Fibroblast of mammary gland (primary cell): ENCODE results near the gene HERPUD2.
A peak's percentile ranks its signal among the peaks of the same experiment; 100 is the strongest.

Source experiments
- DNase-seq: peaks from one replicate; pipeline ENCODE4 v3.0.0-alpha.2; 2010; ENCODE audit warnings: low read depth
- H3K4me3 ChIP-seq: 2 replicates; pipeline ENCODE4 v1.5.1; 2011; ENCODE audit warnings: low read depth, mild to moderate bottlenecking, low read length, moderate library complexity; ENCODE audit not compliant: control insufficient read depth
- TF ChIP-seq, protein P1 (sequence below): conservative IDR thresholded peaks from 2 replicates; pipeline ENCODE4 v1.5.1; 2011; ENCODE audit warnings: low read depth, low read length, inconsistent platforms; ENCODE audit not compliant: control insufficient read depth, insufficient read depth

The HERPUD2 gene

DNA sequence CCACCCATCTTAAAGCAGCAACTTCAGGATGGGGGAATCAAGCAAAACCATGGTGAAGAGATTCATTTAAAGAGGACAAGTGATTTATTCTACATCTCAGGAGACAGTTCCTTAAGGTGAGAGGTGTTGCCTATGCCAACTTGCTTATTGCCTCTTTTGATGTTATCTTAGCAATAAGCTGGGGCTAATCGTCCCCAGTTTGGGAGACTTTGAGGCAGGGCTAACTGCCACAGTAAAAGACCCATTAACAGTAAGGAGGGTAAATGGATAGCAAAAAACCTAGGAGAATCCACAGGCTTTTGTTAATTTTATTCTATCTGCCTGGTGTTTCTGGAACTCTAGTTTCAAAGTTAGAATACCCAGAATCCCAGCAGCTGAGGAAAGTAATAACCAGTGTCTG lies 22.1 kb upstream of the HERPUD2 start:
- no peak overlapping the region for H3K4me3 ChIP-seq
- DNase-seq, result no peak
- TF ChIP-seq, protein P1, sequence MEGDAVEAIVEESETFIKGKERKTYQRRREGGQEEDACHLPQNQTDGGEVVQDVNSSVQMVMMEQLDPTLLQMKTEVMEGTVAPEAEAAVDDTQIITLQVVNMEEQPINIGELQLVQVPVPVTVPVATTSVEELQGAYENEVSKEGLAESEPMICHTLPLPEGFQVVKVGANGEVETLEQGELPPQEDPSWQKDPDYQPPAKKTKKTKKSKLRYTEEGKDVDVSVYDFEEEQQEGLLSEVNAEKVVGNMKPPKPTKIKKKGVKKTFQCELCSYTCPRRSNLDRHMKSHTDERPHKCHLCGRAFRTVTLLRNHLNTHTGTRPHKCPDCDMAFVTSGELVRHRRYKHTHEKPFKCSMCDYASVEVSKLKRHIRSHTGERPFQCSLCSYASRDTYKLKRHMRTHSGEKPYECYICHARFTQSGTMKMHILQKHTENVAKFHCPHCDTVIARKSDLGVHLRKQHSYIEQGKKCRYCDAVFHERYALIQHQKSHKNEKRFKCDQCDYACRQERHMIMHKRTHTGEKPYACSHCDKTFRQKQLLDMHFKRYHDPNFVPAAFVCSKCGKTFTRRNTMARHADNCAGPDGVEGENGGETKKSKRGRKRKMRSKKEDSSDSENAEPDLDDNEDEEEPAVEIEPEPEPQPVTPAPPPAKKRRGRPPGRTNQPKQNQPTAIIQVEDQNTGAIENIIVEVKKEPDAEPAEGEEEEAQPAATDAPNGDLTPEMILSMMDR, result no peak

DNA sequence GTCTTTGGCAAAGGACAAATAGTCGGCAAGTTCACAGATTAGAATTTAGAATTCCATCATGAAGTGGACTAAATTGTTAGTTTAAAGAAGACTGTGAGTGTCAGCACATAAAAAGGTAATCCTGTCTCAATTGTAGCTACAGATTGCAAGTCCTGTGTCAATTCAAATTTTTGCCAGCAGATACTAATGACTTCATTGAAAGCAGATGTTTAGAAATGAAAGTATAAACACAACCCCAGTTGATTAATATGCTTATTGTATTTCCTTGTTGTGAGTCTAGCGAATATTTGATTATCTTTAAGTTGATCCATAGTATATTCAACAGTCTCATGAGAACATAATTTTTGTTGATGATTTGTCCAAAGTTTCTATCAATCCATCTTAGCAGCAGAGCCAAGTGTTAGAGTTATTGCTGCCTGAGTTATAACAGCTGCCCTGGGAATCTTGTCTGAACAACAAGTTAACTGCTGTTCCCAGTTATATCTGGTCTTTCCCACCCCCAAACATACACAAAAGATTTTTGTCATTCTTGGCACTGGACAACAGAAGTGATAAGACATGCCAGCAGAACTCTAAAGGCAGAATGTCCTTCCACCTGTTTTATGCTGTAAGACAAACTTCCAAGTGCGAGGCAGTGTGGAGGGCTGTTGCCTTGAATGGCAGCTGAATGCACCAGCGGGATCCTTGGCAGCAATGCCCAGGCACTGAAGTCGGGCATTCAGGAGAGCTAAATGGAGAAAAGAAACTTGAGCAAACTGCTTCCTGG lies 21.3 kb upstream of the HERPUD2 start:
- DNase-seq, result peak; percentile 42
- TF ChIP-seq, protein P1, result no peak
- no peak overlapping the region for H3K4me3 ChIP-seq

DNA sequence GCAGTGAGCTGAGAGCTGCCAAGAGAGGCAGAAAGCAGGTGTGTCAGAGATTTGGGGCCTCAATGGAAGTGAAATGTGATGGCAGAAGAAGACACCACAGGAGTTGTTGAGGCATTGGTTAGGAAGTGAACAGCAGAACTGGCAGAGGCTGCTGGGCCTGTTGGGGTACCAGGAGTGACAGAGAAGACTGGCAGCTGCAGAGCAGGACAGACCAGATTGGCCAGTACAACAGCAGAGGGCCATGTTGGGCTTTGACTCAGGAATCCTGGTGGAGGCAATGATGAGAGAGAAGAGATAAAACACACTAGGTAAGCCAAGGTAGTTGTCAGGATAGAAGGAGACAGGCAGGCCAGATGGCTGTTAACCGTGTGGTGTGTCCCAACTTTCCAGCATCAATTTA lies 19.9 kb upstream of the HERPUD2 start:
- DNase-seq, result no peak
- no peak overlapping the region for H3K4me3 ChIP-seq
- TF ChIP-seq, protein P1, result no peak

DNA sequence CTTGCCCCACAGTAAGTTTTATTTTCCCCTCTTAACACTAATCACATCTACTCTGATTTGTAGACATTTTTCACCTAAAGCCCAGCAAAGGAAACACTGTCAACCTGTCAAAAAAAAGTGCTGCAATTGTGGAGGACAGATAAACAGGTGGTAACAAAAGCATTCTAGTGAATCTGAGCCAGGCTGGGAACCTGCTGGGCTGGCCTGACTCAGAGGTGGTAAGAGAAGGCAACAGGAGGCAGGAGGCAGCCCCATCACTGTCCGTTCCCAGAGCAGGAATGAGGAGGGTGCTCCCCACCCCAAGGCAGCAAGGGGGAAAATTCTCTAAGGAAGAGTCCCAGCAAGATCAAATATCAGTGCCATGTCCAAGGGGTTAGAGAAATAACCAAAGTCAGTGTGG lies 19.5 kb upstream of the HERPUD2 start:
- DNase-seq, result no peak
- TF ChIP-seq, protein P1, result no peak

DNA sequence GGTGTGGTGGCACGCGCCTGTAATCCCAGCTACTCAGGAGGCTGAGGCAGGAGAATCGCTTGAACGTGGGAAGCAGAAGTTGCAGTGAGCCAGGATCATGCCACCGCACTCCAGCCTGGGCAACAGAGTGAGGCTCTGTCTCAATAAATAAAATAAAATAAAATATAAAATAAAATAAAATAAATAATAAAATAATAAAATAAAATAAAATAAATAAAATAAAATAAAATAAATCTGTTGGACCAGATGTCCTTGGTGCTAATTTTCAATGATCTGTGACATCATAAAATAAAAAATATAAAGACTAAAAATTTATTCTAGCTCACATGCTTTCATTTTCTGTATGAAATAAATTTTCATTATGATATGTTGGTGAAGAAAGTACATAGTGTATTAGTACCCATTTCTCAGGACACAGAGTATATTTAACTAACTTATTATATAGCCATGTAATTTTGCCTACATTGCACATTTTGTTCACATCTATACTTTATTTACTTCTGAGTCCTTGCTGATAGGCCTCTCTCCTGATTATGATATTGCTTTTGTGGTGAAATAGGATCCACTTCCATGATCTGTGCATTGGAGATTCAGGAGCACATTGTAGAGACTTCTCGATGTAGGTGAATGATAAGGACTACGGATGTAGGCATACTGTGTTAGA lies 17.8 kb upstream of the HERPUD2 start:
- TF ChIP-seq, protein P1, result no peak
- DNase-seq, result no peak
- no peak overlapping the region for H3K4me3 ChIP-seq

More for the DNA sequence above, 19.5 kb upstream of the HERPUD2 start:
- H3K4me3 ChIP-seq, result no peak overlapping the region

DNA sequence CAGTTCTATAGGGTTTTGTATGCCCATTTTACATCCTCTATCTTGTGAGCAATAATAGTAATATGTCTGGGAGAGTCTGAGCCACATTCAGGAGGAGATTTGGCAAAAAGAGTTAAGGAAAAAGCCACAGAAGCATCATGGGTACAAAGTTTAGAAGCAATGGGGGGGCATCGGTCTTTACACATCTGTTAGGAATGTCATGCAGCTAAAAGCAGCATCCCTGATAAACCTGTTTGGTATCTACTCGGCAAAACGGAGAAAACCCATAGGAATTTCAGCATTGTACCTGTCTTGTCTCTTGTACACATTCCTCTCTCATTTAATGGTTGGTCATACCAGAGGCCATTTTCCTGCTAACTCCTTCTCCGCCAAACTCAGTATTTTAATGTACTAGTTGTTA lies 12.5 kb upstream of the HERPUD2 start:
- TF ChIP-seq, protein P1, result no peak
- H3K4me3 ChIP-seq, result no peak overlapping the region
- DNase-seq, result no peak
